COR-L47 (cell line): ENCODE results near the gene MRC2.

Experiments
- DNase-seq: peaks from one replicate; lab custom pipeline; 2025; lab: John Stamatoyannopoulos, UW

MRC2 gene

GRCh38 chr17:62701706-62702085 lies 74.2 kb downstream of the MRC2 start:
- no peak for DNase-seq

GRCh38 chr17:62702746-62703260 lies 75.3 kb downstream of the MRC2 start:
- no peak for DNase-seq

GRCh38 chr17:62703261-62703775 lies 75.8 kb downstream of the MRC2 start:
- no peak for DNase-seq

GRCh38 chr17:62703776-62704380 lies 76.4 kb downstream of the MRC2 start:
- DNase-seq = peak; percentile 35

GRCh38 chr17:62704381-62704971 lies 77.0 kb downstream of the MRC2 start:
- DNase-seq = peak; percentile 31

- no peak for DNase-seq
Observed at GRCh38 chr17:62705156-62705777, 77.8 kb downstream of the MRC2 start.

GRCh38 chr17:62705778-62706597 lies 78.5 kb downstream of the MRC2 start:
- no peak for DNase-seq

GRCh38 chr17:62706598-62707424 lies 79.3 kb downstream of the MRC2 start:
- DNase-seq = no peak

- DNase-seq = no peak
Observed at GRCh38 chr17:62707425-62707739, 79.9 kb downstream of the MRC2 start.

- DNase-seq = no peak
Observed at GRCh38 chr17:62708587-62708986, 81.1 kb downstream of the MRC2 start.

- DNase-seq = no peak
Observed at GRCh38 chr17:62712171-62712581, 84.7 kb downstream of the MRC2 start.

- DNase-seq = no peak
Observed at GRCh38 chr17:62713086-62713881, 85.8 kb downstream of the MRC2 start.

- DNase-seq = no peak
Observed at GRCh38 chr17:62714016-62714777, 86.7 kb downstream of the MRC2 start.

GRCh38 chr17:62715882-62716390 lies 88.5 kb downstream of the MRC2 start:
- DNase-seq = no peak

GRCh38 chr17:62716834-62717588 lies 89.5 kb downstream of the MRC2 start:
- DNase-seq = no peak

- DNase-seq = no peak
Observed at GRCh38 chr17:62717589-62717855, 90.1 kb downstream of the MRC2 start.

- DNase-seq = no peak
Observed at GRCh38 chr17:62717889-62718288, 90.4 kb downstream of the MRC2 start.

- no peak for DNase-seq
Observed at GRCh38 chr17:62718429-62718828, 91.0 kb downstream of the MRC2 start.

- no peak for DNase-seq
Observed at GRCh38 chr17:62719586-62719985, 92.1 kb downstream of the MRC2 start.
